ENCODE results near the gene FCER1G.

- no peak for TF ChIP-seq CTCF (IDR thresholded peaks at IDR 0.05)
- TF ChIP-seq POLR2A (IDR thresholded peaks at IDR 0.05) = peak in 1 of 4 donors; percentile 41
Measured at GRCh38 chr1:161216945-161217712, 2.0 kb downstream of the FCER1G start.

Measured in esophagus squamous epithelium (tissue), 4 donors.